ENCODE measurements around the gene SND1.
"Not testable (repeated sequence)": the region's sequence is repeated elsewhere in the genome, so short reads cannot be mapped to it uniquely, and the experiment has no call there.

The SND1 gene

GRCh38 chr7:127653396-127653795 lies 1.4 kb downstream of the SND1 start:
- no peak for DNase-seq

GRCh38 chr7:127654404-127655394 lies 2.7 kb downstream of the SND1 start:
- DNase-seq, result peak; percentile 69

- no peak for DNase-seq
Observed at GRCh38 chr7:127655720-127656119, 3.7 kb downstream of the SND1 start.

- no peak for DNase-seq
Observed at GRCh38 chr7:127657500-127657899, 5.5 kb downstream of the SND1 start.

- no peak for DNase-seq
Observed at GRCh38 chr7:127658970-127659630, 7.1 kb downstream of the SND1 start.

- peak; percentile 30 for DNase-seq
Observed at GRCh38 chr7:127665922-127666321, 13.9 kb downstream of the SND1 start.

GRCh38 chr7:127666602-127667001 lies 14.6 kb downstream of the SND1 start:
- no peak for DNase-seq

GRCh38 chr7:127667017-127667670 lies 15.2 kb downstream of the SND1 start:
- no peak for DNase-seq

- no peak for DNase-seq
Observed at GRCh38 chr7:127667759-127668530, 16.0 kb downstream of the SND1 start.

- DNase-seq, result no peak
Observed at GRCh38 chr7:127671341-127671740, 19.3 kb downstream of the SND1 start.

- no peak for DNase-seq
Observed at GRCh38 chr7:127673902-127674301, 21.9 kb downstream of the SND1 start.

GRCh38 chr7:127674361-127674760 lies 22.4 kb downstream of the SND1 start:
- DNase-seq, result no peak

- DNase-seq, result not testable (repeated sequence)
Observed at GRCh38 chr7:127674923-127675322, 22.9 kb downstream of the SND1 start.

GRCh38 chr7:127675721-127676120 lies 23.7 kb downstream of the SND1 start:
- no peak for DNase-seq

GRCh38 chr7:127677433-127678230 lies 25.6 kb downstream of the SND1 start:
- DNase-seq, result no peak

GRCh38 chr7:127678337-127678736 lies 26.3 kb downstream of the SND1 start:
- DNase-seq, result no peak

GRCh38 chr7:127678947-127679346 lies 27.0 kb downstream of the SND1 start:
- DNase-seq, result no peak

- no peak for DNase-seq
Observed at GRCh38 chr7:127680983-127681382, 29.0 kb downstream of the SND1 start.

- no peak for DNase-seq
Observed at GRCh38 chr7:127682140-127682539, 30.1 kb downstream of the SND1 start.

GRCh38 chr7:127683776-127684681 lies 32.0 kb downstream of the SND1 start:
- DNase-seq, result peak; percentile 67

All from NCI-H82 (cell line).